Lung (tissue), 12 donors: Measurements from ENCODE around the gene WBP4. TPM values are rescaled to one million over a fixed set of nuclear protein-coding genes. Genes with fewer than 3 reads are reported as not detected.

Source experiments
- ATAC-seq: fragments of 200-7000 bp; cut with Tn5 transposase; one replicate; pipeline ENCODE4 v1.9.1; 2020; ENCODE audit warnings: moderate number of reproducible peaks; ENCODE audit not compliant: insufficient read depth, low FRiP score
- DNase-seq, 3 donors: peaks; one replicate each; pipeline ENCODE4 v3.0.0-alpha.2; 2013 to 2017
- H3K27ac ChIP-seq, 2 donors: one replicate each; pipeline ENCODE4 v1.5.1; 2013; ENCODE audit warnings: mild to moderate bottlenecking in 2 of 2, moderate library complexity in 2 of 2, control low read depth in 1 of 2, inconsistent platforms in 1 of 2, low read depth in 1 of 2, low read length in 1 of 2
- H3K27me3 ChIP-seq, 3 donors: one replicate each; pipeline ENCODE4 v1.5.1; 2013; ENCODE audit warnings: low read length in 2 of 3; ENCODE audit not compliant: control insufficient read depth in 3 of 3, insufficient read depth in 3 of 3
- H3K36me3 ChIP-seq, 4 donors: one replicate each; pipeline ENCODE4 v1.5.1; 2013; ENCODE audit warnings: low read length in 4 of 4, mild to moderate bottlenecking in 1 of 4, moderate library complexity in 1 of 4; ENCODE audit not compliant: control insufficient read depth in 4 of 4, insufficient read depth in 4 of 4
- H3K4me1 ChIP-seq, 5 donors: one replicate each; pipeline ENCODE4 v1.5.1; 2013; ENCODE audit warnings: low read length in 5 of 5, mild to moderate bottlenecking in 2 of 5, moderate library complexity in 1 of 5; ENCODE audit not compliant: control insufficient read depth in 5 of 5, insufficient read depth in 5 of 5
- H3K4me3 ChIP-seq: one replicate; pipeline ENCODE4 v1.5.1; 2013; ENCODE audit warnings: mild to moderate bottlenecking, control low read depth, moderate library complexity
- H3K9ac ChIP-seq, 2 donors: one replicate each; pipeline ENCODE4 v1.5.1; 2013; ENCODE audit warnings: low read length in 2 of 2, control low read depth in 1 of 2; ENCODE audit not compliant: insufficient read depth in 1 of 2
- H3K9me3 ChIP-seq, 4 donors: one replicate each; pipeline ENCODE4 v1.5.1; 2013; ENCODE audit warnings: low read length in 3 of 4, mild to moderate bottlenecking in 1 of 4, moderate library complexity in 1 of 4; ENCODE audit not compliant: control insufficient read depth in 4 of 4, insufficient read depth in 3 of 4
- WGBS, 2 donors: extraction: QIAGEN DNeasy Blood & Tissue Kit; methylation state at CpG; one replicate each; pipeline ENCODE4 v1.1.7; 2013; 5-methylcytosine and 5-hydroxymethylcytosine counted together
- polyA plus RNA-seq, 2 donors: library from polyadenylated mRNA; stranded (reverse); fragments of 200-250 nt; gene quantifications; one replicate each; pipeline ENCODE4 v1.2.1, GENCODE V29; 2013
- total RNA-seq, 2 donors: library from RNA; depleted of rRNA in 1 of 2; stranded (reverse); fragments of >200 nt in 1 of 2; gene quantifications; one replicate each; pipeline ENCODE4 v1.2.1, GENCODE V29; 2014 to 2021
- TF ChIP-seq, protein P1 (sequence below): IDR thresholded peaks from 2 replicates; pipeline ENCODE4 v1.5.1; 2012; ENCODE audit warnings: mild to moderate bottlenecking; ENCODE audit errors: control extremely low read depth, extremely low read depth
- donor health status: control.
- donor health status: control.
- donor health status: Bipolar disorder and iron deficiency.
- donor health status: healthy.
- donor health status: DM: yes; HTN: yes; CAD: no.

The WBP4 gene
- total and polyA plus RNA-seq, 4 donors, result 7.9 to 12.4 (median 9.4) TPM

DNA sequence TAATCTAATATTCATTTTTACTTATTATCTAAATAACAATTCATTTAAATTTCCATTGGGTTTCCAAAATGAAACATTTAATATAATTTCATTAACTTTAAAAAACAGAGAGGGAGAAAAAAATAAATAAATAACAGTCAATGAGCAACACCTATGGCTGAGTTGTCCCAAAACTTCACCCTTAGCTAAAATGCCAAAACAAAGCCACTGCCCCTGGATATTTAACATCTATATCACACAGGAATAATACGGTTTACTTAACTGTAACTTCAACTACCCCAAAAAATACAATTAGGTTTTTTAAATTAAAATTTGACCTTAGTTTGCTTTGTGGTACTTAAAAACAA, 42.7 kb upstream of the WBP4 start:
- DNase-seq (no peak), ATAC-seq (no peak)
- Histone ChIP-seq H3K27me3 (no peaks in the 10 kb centered on the region), H3K9me3 (no peaks in the 10 kb centered on the region), H3K27ac (no peak overlapping the region), H3K9ac (peak overlapping the region in 1 of 2 donors; percentile 73), H3K4me3 (no peak overlapping the region), H3K4me1 (peaks cover 0 to 20% (median 0%) of the 10 kb centered on the region in 5 donors), H3K36me3 (no peaks in the 10 kb centered on the region)
- WGBS, 2 donors, result 40 to 42% methylated on average over 1 of the region's 1 CpG
- TF ChIP-seq, protein P1, sequence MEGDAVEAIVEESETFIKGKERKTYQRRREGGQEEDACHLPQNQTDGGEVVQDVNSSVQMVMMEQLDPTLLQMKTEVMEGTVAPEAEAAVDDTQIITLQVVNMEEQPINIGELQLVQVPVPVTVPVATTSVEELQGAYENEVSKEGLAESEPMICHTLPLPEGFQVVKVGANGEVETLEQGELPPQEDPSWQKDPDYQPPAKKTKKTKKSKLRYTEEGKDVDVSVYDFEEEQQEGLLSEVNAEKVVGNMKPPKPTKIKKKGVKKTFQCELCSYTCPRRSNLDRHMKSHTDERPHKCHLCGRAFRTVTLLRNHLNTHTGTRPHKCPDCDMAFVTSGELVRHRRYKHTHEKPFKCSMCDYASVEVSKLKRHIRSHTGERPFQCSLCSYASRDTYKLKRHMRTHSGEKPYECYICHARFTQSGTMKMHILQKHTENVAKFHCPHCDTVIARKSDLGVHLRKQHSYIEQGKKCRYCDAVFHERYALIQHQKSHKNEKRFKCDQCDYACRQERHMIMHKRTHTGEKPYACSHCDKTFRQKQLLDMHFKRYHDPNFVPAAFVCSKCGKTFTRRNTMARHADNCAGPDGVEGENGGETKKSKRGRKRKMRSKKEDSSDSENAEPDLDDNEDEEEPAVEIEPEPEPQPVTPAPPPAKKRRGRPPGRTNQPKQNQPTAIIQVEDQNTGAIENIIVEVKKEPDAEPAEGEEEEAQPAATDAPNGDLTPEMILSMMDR, result no peak

DNA sequence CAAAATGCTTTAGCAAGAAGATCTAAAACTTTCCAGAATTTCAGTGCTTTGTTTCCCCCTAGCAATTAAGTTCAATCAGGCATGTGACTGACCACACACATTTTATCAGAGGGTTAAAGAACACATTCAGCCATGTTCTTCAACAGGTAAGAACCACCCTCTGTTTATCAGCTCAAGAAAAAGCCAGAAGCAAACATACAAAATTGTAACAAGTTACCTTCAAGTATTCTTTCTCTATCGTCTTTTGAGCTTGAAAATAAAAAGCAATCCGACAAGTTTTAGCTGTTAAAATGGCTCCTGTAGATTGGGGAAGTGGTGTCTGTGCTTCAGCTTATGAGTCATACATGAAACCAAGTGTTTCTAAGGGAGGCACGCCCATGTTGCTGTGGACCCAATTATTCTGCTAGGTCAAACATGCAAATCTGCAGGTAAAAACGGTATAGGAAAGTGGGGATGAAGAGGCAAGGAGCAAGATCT, 42.3 kb upstream of the WBP4 start, which contains the start of gene ELF1:
TSS of gene ELF1 (minus strand) at position 306 of the 477 bp plus-strand sequence. CDS start 37,262 bp downstream, outside the sequence.
- Histone ChIP-seq H3K27me3 (no peaks in the 10 kb centered on the region), H3K9ac (peak within 1 kb of the TSS in 1 of 2 donors; percentile 73), H3K4me3 (no peak within 1 kb of the TSS), H3K36me3 (no peaks in the 10 kb centered on the region), H3K4me1 (peaks cover 0 to 20% (median 0%) of the 10 kb centered on the region in 5 donors), H3K27ac (peak within 1 kb of the TSS; percentile 40 to 72), H3K9me3 (no peaks in the 10 kb centered on the region)
- 18 to 33% methylated on average over 4 of the region's 4 CpGs for WGBS, 2 donors
- peak; percentile 40 to 74 (median 64) for DNase-seq
- peak; percentile 91 for ATAC-seq
- TF ChIP-seq, protein P1, result no peak

DNA sequence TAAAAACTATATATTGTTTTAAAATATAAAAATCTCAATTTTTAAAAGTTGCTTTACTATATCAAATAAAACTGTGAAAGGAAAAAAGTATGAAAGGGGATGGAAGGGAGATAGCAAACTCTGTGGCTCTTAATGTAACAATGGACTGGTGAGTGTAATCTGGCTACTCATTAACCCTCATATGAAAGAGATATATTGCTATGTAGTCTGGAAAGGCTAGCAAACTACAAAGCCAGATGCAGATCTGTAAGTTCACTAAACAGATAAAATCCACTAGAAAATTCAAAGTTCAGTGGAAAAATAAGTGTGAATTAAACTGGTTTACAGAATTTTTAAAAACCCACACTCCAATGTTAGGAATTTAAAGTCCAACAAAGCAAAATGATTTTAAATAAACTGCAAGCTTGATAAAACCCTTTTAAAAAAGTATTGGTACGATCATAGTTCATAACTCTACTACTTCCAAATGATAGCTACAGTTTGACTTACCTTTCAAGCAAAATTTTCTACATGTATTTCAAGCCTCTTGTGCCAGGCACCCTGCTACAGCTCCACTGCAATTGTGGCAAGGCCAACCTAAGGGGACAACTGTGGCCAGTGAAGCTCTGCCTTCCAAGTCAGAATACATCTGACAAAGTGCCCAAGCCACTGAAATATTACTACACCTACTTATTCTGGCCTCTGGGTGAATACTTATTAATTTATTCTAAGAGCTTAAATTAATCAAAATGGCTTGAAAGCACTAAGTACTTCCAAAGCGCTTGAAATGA, 41.5 kb upstream of the WBP4 start:
- H3K9me3 ChIP-seq, result no peaks in the 10 kb centered on the region
- 82 to 90% methylated on average over 2 of the region's 2 CpGs for WGBS, 2 donors
- ATAC-seq (no peak), DNase-seq (peak in 1 of 3 donors; percentile 38)
- peak overlapping the region in 1 of 2 donors; percentile 31 for H3K27ac ChIP-seq
- no peaks in the 10 kb centered on the region for H3K27me3 ChIP-seq
- no peaks in the 10 kb centered on the region for H3K36me3 ChIP-seq
- TF ChIP-seq, protein P1, result no peak
- H3K4me3 ChIP-seq, result no peak overlapping the region
- H3K9ac ChIP-seq, result no peak overlapping the region
- H3K4me1 ChIP-seq, result peaks cover 0 to 20% (median 0%) of the 10 kb centered on the region in 5 donors
